Measurements from ENCODE around the gene DGKB. TPM values are rescaled to one million over a fixed set of nuclear protein-coding genes. Genes with fewer than 3 reads are reported as not detected.

DGKB gene
- total RNA-seq, 1 donor from 2014 or later: not detected

DNA sequence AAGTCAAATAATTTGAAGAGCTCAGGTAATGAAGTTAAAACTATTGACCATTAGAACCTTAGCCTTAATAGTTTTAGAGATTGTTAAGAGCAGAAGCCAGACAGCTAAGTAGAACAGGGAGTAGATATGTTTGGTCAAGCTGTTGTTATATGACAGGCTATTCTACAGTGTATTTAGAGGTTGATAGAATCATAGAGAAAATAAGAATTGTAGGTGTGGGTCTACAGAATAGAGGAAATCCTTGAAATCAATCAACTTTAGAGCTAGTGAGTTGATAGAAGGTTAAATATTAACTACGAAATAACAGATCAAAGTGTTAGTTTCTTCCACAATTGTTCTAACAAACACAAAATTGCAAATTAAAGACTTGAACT lies 80.1 kb downstream of the DGKB start:
- no peak for DNase-seq (ENCODE audit: low read depth in 2 of 2)

GRCh38 chr7:14821757-14822480 lies 80.6 kb downstream of the DGKB start:
- no peak for DNase-seq (ENCODE audit: low read depth in 2 of 2)

- no peak for DNase-seq (ENCODE audit: low read depth in 2 of 2)
These were observed 83.7 kb downstream of the DGKB start for GRCh38 chr7:14818871-14819270.

GRCh38 chr7:14817829-14818614 lies 84.5 kb downstream of the DGKB start:
- DNase-seq (ENCODE audit: low read depth in 2 of 2): no peak

DNA sequence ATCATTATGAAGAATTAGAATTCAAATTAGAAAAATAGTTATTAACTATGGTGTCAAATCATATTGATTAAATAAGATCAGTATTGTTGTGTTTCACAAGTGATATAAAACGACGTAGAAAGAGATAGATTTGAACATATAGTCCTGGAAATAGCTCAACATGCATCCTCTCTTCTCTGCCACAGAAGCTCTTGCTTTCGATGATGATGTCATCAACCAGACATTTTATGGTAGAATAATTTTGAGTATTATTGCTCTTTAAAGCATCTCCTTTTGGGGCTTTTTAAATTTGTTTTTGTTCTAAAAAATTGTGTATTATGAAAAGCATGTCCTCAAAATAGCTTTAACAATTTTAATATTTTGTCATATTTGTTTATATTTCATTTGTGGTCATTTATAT lies 95.0 kb downstream of the DGKB start:
- no peak for DNase-seq (ENCODE audit: low read depth in 2 of 2)

GRCh38 chr7:14806891-14807290 lies 95.7 kb downstream of the DGKB start:
- no peak for DNase-seq (ENCODE audit: low read depth in 2 of 2)

GRCh38 chr7:14805105-14805719 lies 97.3 kb downstream of the DGKB start:
- DNase-seq (ENCODE audit: low read depth in 2 of 2): no peak

GRCh38 chr7:14800664-14801063 lies 101.9 kb downstream of the DGKB start:
- no peak for DNase-seq (ENCODE audit: low read depth in 2 of 2)

DNA sequence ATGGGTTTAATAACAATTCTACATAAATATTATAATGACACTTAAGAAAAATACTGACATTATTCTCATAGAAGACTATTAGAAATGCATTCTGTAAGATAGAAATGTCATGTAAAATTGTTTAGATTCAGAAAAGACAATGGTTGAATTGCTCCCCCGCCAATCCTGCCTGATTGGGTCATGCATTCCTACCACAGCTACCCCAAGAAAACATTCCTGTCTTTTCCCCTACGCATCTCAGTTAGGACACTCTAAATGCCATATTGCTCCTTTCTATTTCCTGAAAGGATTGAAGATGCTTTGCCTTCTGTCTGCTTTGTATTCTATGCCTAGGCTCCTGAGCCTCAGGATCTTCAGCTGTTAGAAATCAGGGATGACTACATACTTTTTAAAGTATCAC lies 109.4 kb downstream of the DGKB start:
- no peak for DNase-seq (ENCODE audit: low read depth in 2 of 2)

DNA sequence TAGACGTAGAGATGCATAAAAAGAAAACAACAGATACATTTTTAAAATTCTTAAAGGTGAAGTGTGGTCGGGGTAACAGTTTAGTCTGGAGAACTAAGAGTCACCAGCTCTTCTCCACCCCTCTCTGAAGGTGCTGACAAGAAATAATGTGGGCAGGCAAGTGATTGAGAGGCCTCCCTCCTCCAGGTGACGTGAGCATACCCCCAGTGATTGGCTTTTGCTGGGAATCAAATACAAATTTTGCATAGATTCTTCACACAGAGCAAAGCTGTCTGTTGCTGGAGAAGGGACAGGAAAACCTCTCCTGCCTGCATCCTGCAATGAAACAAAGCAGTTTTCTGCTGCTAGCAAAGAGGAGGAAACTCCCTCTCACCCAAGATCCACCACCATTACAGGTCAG lies 115.0 kb downstream of the DGKB start:
- no peak for DNase-seq (ENCODE audit: low read depth in 2 of 2)

- DNase-seq (ENCODE audit: low read depth in 2 of 2): no peak
These were observed 116.1 kb downstream of the DGKB start for GRCh38 chr7:14786314-14786895.

DNA sequence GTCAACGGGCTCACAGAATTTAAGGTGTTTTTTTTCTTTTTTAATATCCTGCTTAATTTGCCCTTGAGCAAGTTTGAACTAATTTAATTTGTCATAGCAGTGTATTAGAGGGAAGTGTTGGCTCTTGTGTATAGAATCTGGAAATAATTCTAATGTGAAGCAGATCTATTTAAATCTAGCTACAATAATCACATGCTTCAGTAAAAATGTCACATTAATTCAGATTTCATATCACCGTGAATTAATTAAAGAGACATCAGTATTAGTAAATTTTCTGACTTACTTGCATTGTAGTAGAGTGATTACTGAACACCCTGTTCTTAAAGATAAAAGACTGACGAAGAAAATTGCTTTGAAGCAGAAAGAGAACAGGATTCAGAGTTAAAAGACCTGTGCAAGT lies 124.7 kb downstream of the DGKB start:
- DNase-seq (ENCODE audit: low read depth in 2 of 2): no peak

DNA sequence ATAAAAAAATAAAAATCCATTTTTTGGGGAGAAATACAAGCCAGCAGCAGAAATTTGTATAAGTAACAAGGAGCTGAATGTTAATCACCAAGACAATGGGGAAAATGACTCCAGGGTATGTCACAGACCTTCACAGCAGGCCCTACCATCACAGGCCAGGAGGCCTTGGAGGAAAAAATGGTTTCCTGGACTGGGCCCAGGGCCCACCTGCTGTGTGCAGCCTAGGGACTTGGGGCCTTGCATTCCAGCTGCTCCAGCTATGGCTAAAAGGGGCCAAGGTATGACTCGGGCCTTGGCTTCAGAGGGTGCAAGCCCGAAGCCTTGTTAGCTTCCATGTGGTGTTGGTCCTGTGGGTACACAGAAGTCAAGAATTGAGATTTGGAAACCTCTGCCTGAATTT lies 126.3 kb downstream of the DGKB start:
- DNase-seq (ENCODE audit: low read depth in 2 of 2): no peak

- DNase-seq (ENCODE audit: low read depth in 2 of 2): no peak
These were observed 128.8 kb downstream of the DGKB start for GRCh38 chr7:14773729-14774271.

- DNase-seq (ENCODE audit: low read depth in 2 of 2): no peak
These were observed 131.9 kb downstream of the DGKB start for GRCh38 chr7:14770614-14771013.

- DNase-seq (ENCODE audit: low read depth in 2 of 2): no peak
These were observed 133.3 kb downstream of the DGKB start for GRCh38 chr7:14769261-14769660.

GRCh38 chr7:14767716-14768425 lies 134.7 kb downstream of the DGKB start:
- DNase-seq (ENCODE audit: low read depth in 2 of 2): peak in 1 of 2 donors; percentile 22

- DNase-seq (ENCODE audit: low read depth in 2 of 2): no peak
These were observed 135.8 kb downstream of the DGKB start for GRCh38 chr7:14766747-14767146.

DNA sequence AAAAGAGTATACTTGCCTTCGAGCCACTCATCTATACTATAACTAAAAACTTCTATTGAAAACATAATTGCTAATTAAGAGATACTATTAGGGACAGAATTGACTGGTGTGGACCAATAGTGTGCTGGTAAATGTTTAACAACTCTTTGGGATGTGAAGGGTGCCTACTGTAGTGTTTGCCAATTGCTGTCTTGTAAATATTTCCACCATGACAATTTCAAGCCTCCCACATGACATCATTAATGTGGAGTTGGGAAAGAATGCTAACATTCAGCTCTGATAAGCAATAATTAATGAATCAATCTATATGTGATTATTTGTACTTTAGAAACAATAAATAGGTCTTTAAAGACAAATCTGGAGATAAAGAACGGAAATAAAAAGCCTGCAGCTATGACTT lies 136.8 kb downstream of the DGKB start:
- DNase-seq (ENCODE audit: low read depth in 2 of 2): no peak

DNA sequence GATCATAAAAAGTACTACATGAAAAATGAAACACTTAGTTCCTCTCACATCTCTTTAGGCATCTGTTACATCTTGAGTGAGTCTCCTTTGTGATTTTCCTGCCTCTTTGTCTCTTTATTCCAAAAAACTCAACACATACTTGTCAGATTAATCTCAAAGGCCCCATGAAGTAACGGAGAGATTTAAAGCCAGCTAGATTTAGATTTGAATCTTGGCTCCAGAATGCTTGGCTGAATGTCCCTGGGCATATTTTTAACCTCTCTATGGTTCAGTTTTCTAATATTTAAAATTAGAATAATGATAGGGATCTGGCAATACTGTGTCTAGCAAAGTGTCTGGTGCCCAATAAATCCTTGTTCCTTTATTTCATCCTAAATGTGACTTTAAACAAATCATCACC lies 140.0 kb downstream of the DGKB start:
- no peak for DNase-seq (ENCODE audit: low read depth in 2 of 2)

GRCh38 chr7:14761510-14762296 lies 140.8 kb downstream of the DGKB start:
- DNase-seq (ENCODE audit: low read depth in 2 of 2): peak in 1 of 2 donors; percentile 59
